Prostate gland (tissue), 2 donors: ENCODE results near the gene CDC42BPA.

Source experiments
- POLR2A ChIP-seq: fragments of 450-650 bp; IDR thresholded peaks from one replicate; pipeline ENCODE4 v1.6.1; 2016; ENCODE audit warnings: antibody characterized with exemption, mild to moderate bottlenecking
- POLR2AphosphoS5 ChIP-seq: sonication (generic); formaldehyde crosslinking; IDR thresholded peaks from one replicate; pipeline ENCODE4 v1.6.1; 2017; ENCODE audit warnings: antibody characterized with exemption
- TF ChIP-seq, protein P1 (sequence below), 4 experiments: fragments of 200-600 bp in 2 of 4; fragments of 450-650 bp in 2 of 4; sonication (generic) in 2 of 4; IDR thresholded peaks; 1 replicate in 3 of 4; 2 replicates in 1 of 4; pipeline ENCODE4 v1.5.1; 2016 to 2019; ENCODE audit warnings: antibody characterized with exemption in 4 of 4, mild to moderate bottlenecking in 2 of 4, moderate library complexity in 2 of 4

DNA sequence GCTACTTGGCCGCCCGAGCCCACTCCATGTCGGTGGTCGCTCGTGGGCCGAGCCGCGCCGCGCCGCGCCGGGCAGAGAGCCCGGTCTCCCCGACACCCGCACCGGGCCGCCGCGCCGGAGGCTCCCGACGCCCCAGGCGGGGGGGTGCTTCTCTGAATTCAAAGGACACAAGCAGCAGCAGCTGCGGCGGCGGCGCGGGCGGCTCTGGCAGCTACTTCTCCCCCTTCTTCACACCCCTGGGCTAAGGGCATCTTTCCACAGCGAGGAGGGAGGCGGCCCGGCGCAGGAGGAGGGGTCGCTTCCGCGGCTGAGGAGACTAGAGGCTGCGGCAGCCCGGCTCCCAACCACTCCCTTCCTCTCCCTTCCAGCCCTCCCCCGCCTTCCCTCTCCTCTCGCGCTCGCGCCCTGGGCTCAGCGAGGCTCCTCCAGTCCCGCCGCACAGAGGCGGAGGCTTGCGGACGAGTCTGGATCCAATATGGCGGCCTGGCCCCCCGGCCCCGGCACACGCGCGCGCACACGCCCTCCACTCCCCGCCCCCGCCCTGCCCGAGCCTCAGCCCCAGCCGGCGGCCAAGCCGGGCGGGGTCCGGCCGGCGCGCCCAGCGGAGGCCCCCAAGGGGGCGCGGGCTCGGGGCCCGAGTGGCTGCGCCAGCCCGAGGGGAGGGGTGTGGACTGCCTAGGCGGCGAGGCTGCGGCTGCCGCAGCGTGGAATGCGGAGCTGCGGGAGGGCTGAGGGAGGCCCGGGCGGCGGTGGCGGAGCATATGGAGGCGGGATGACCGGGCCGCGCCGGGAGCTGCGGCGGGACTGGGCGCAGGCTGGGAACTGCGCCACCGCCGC lies at the start of gene CDC42BPA:
- TF ChIP-seq, protein P1, sequence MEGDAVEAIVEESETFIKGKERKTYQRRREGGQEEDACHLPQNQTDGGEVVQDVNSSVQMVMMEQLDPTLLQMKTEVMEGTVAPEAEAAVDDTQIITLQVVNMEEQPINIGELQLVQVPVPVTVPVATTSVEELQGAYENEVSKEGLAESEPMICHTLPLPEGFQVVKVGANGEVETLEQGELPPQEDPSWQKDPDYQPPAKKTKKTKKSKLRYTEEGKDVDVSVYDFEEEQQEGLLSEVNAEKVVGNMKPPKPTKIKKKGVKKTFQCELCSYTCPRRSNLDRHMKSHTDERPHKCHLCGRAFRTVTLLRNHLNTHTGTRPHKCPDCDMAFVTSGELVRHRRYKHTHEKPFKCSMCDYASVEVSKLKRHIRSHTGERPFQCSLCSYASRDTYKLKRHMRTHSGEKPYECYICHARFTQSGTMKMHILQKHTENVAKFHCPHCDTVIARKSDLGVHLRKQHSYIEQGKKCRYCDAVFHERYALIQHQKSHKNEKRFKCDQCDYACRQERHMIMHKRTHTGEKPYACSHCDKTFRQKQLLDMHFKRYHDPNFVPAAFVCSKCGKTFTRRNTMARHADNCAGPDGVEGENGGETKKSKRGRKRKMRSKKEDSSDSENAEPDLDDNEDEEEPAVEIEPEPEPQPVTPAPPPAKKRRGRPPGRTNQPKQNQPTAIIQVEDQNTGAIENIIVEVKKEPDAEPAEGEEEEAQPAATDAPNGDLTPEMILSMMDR (IDR thresholded peaks at IDR 0.05), result peak in 1 of 4 experiments; percentile 6
- TF ChIP-seq POLR2AphosphoS5 (peak; percentile 36), POLR2A (peak; percentile 22)
